HepG2 (cell line): Measurements from ENCODE around the gene DHX8. TPM values are rescaled to one million over a fixed set of nuclear protein-coding genes. Genes with fewer than 3 reads are reported as not detected.
A peak's percentile ranks its signal among the peaks of the same experiment; 100 is the strongest.

ENCODE experiments used
- FOXA3 ChIP-seq: IDR thresholded peaks from 2 replicates; pipeline ENCODE4 v1.6.1; 2016; ENCODE audit warnings: missing genetic modification reagents, missing compliant biosample characterization
- FOXO1 ChIP-seq: sonication (generic); formaldehyde crosslinking; IDR thresholded peaks from 2 replicates; pipeline ENCODE4 v1.4.0; 2020; ENCODE audit warnings: missing genetic modification reagents
- IRX3 ChIP-seq: sonication (generic); formaldehyde crosslinking; IDR thresholded peaks from 2 replicates; pipeline ENCODE4 v1.8.1; 2023; ENCODE audit warnings: mild to moderate bottlenecking, low read depth, missing genetic modification reagents, borderline replicate concordance
- MEF2D ChIP-seq: sonication (generic); formaldehyde crosslinking; IDR thresholded peaks from 2 replicates; pipeline ENCODE4 v1.5.1; 2020; ENCODE audit warnings: mild to moderate bottlenecking, missing genetic modification reagents
- RXRB ChIP-seq: IDR thresholded peaks from 2 replicates; pipeline ENCODE4 v1.6.1; 2016; ENCODE audit warnings: borderline replicate concordance, missing genetic modification reagents, missing compliant biosample characterization
- SCMH1 ChIP-seq: sonication (generic); formaldehyde crosslinking; IDR thresholded peaks from 2 replicates; pipeline ENCODE4 v1.9.0; 2021; ENCODE audit warnings: missing genetic modification reagents, mild to moderate bottlenecking, borderline replicate concordance
- TCF7 ChIP-seq: sonication (generic); IDR thresholded peaks from 2 replicates; pipeline ENCODE4 v1.6.1; 2016; ENCODE audit warnings: antibody characterized with exemption, low read depth
- ZNF124 ChIP-seq: sonication (generic); formaldehyde crosslinking; IDR thresholded peaks from 2 replicates; pipeline ENCODE4 v1.4.0; 2020; ENCODE audit warnings: missing genetic modification reagents
- ZNF230 ChIP-seq: sonication (generic); formaldehyde crosslinking; IDR thresholded peaks from 2 replicates; pipeline ENCODE4 v1.4.0; 2020; ENCODE audit warnings: mild to moderate bottlenecking, missing genetic modification reagents
- ZNF556 ChIP-seq: sonication (generic); formaldehyde crosslinking; IDR thresholded peaks from 2 replicates; pipeline ENCODE4 v1.4.0; 2020; ENCODE audit warnings: mild to moderate bottlenecking, missing genetic modification reagents, borderline replicate concordance
- ZSCAN21 ChIP-seq: sonication (generic); formaldehyde crosslinking; IDR thresholded peaks from 2 replicates; pipeline ENCODE4 v1.8.0; 2022; ENCODE audit warnings: mild to moderate bottlenecking, missing genetic modification reagents, moderate library complexity, borderline replicate concordance
- polyA plus RNA-seq, 8 experiments: library from polyadenylated mRNA; depleted of rRNA in 3 of 8; stranded (reverse) in 7 of 8; unstranded in 1 of 8; fragments of >200 nt; fragmentation: Illumina TruSeq in 4 of 8; extraction: Trizol in 4 of 8; gene quantifications; 2 replicates each; pipeline versions ENCODE4 v1.2.1 to v1.2.3, GENCODE V29; 2011 to 2016; ENCODE audit warnings: low read depth in 4 of 8, missing spikeins in 1 of 8, mixed read lengths in 1 of 8; ENCODE audit not compliant: insufficient read depth in 1 of 8
- total RNA-seq, 5 experiments: library from RNA; depleted of rRNA; stranded (reverse); fragments of >200 nt; fragmentation: Illumina TruSeq; extraction: Trizol; gene quantifications; 2 replicates each; pipeline ENCODE4 v1.2.3, GENCODE V29; 2016; ENCODE audit warnings: low read depth in 1 of 5
- TF ChIP-seq, protein P1 (sequence below): sonication (generic); formaldehyde crosslinking; IDR thresholded peaks from 2 replicates; pipeline ENCODE4 v1.4.0; 2020; ENCODE audit warnings: missing genetic modification reagents
- TF ChIP-seq, protein P2 (sequence below): sonication (generic); formaldehyde crosslinking; IDR thresholded peaks from 2 replicates; pipeline ENCODE4 v1.5.0; 2020; ENCODE audit warnings: missing genetic modification reagents
- TF ChIP-seq, protein P3 (sequence below): sonication (generic); formaldehyde crosslinking; IDR thresholded peaks from 2 replicates; pipeline ENCODE4 v1.5.1; 2020; ENCODE audit warnings: missing genetic modification reagents, mild to moderate bottlenecking, borderline replicate concordance
- TF ChIP-seq, protein P4 (sequence below): sonication (generic); formaldehyde crosslinking; IDR thresholded peaks from 2 replicates; pipeline ENCODE4 v1.8.1; 2023; ENCODE audit warnings: mild to moderate bottlenecking, moderate library complexity, missing genetic modification reagents
- TF ChIP-seq, protein P5 (sequence below): sonication (generic); formaldehyde crosslinking; IDR thresholded peaks from 2 replicates; pipeline ENCODE4 v1.9.0; 2021; ENCODE audit warnings: missing genetic modification reagents, borderline replicate concordance

DHX8 gene
- total and polyA plus RNA-seq, 2 of the 13 experiments (the other 11 are each of a cell fraction or from before 2014, with no cell fraction given): 24.8 to 48.9 TPM

DNA sequence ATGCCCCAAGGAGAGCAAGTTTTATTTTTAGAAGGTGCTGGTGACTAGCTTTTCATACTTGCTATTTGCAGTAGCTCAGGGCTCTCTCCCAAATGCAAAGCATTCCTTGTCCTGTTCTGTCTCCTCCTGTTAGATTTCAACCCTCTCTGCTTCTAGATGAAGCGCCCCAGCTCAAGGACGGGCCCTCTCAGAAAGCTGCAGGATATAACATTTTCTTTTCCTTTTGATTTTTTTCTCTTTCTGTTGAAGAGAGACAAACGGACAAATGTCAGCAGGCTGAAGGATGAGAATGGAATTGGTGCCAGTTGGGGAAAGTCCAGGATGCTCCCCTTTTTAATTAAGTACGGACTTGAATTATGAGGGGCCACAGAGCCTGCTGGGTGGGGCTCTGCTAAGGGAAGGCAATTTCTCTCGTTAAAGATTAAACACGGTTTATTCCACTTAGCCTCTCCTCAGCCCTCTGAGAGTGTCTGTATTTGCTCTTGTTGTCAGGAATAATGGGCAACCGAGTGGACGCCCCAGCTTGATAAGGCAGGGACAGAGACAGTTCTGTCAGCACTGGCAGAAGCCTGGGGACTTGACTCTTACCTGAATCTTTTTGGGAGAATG is 68.6 kb downstream of the DHX8 start (continued):
- TF ChIP-seq, protein P1, sequence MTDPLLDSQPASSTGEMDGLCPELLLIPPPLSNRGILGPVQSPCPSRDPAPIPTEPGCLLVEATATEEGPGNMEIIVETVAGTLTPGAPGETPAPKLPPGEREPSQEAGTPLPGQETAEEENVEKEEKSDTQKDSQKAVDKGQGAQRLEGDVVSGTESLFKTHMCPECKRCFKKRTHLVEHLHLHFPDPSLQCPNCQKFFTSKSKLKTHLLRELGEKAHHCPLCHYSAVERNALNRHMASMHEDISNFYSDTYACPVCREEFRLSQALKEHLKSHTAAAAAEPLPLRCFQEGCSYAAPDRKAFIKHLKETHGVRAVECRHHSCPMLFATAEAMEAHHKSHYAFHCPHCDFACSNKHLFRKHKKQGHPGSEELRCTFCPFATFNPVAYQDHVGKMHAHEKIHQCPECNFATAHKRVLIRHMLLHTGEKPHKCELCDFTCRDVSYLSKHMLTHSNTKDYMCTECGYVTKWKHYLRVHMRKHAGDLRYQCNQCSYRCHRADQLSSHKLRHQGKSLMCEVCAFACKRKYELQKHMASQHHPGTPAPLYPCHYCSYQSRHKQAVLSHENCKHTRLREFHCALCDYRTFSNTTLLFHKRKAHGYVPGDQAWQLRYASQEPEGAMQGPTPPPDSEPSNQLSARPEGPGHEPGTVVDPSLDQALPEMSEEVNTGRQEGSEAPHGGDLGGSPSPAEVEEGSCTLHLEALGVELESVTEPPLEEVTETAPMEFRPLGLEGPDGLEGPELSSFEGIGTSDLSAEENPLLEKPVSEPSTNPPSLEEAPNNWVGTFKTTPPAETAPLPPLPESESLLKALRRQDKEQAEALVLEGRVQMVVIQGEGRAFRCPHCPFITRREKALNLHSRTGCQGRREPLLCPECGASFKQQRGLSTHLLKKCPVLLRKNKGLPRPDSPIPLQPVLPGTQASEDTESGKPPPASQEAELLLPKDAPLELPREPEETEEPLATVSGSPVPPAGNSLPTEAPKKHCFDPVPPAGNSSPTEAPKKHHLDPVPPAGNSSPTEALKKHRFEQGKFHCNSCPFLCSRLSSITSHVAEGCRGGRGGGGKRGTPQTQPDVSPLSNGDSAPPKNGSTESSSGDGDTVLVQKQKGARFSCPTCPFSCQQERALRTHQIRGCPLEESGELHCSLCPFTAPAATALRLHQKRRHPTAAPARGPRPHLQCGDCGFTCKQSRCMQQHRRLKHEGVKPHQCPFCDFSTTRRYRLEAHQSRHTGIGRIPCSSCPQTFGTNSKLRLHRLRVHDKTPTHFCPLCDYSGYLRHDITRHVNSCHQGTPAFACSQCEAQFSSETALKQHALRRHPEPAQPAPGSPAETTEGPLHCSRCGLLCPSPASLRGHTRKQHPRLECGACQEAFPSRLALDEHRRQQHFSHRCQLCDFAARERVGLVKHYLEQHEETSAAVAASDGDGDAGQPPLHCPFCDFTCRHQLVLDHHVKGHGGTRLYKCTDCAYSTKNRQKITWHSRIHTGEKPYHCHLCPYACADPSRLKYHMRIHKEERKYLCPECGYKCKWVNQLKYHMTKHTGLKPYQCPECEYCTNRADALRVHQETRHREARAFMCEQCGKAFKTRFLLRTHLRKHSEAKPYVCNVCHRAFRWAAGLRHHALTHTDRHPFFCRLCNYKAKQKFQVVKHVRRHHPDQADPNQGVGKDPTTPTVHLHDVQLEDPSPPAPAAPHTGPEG (CRISPR knock-in tag): 0 out of 2 replicates have a peak, but pooled peaks have one; percentile 39
- TF ChIP-seq RXRB (peak; percentile 73), ZNF230 (0 out of 2 replicates have a peak, but pooled peaks have one; percentile 39), ZSCAN21 (CRISPR knock-in tag) (0 out of 2 replicates have a peak, but pooled peaks have one; percentile 36), FOXA3 (CRISPR knock-in tag) (peak; percentile 75), TCF7 (0 out of 2 replicates have a peak, but pooled peaks have one; percentile 9), SCMH1 (CRISPR knock-in tag) (no peak), FOXO1 (CRISPR knock-in tag) (peak; percentile 62; the same call in 1 of the 2 replicates), ZNF124 (CRISPR knock-in tag) (no peak), MEF2D (CRISPR knock-in tag) (peak; percentile 52; the same call in 1 of the 2 replicates), ZNF556 (peak; percentile 55; the same call in 1 of the 2 replicates), IRX3 (no peak)
- TF ChIP-seq, protein P2, sequence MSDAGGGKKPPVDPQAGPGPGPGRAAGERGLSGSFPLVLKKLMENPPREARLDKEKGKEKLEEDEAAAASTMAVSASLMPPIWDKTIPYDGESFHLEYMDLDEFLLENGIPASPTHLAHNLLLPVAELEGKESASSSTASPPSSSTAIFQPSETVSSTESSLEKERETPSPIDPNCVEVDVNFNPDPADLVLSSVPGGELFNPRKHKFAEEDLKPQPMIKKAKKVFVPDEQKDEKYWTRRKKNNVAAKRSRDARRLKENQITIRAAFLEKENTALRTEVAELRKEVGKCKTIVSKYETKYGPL (CRISPR knock-in tag): no peak
- TF ChIP-seq, protein P3, sequence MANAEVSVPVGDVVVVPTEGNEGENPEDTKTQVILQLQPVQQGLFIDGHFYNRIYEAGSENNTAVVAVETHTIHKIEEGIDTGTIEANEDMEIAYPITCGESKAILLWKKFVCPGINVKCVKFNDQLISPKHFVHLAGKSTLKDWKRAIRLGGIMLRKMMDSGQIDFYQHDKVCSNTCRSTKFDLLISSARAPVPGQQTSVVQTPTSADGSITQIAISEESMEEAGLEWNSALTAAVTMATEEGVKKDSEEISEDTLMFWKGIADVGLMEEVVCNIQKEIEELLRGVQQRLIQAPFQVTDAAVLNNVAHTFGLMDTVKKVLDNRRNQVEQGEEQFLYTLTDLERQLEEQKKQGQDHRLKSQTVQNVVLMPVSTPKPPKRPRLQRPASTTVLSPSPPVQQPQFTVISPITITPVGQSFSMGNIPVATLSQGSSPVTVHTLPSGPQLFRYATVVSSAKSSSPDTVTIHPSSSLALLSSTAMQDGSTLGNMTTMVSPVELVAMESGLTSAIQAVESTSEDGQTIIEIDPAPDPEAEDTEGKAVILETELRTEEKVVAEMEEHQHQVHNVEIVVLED (CRISPR knock-in tag): peak; percentile 12; the same call in 1 of the 2 replicates
- TF ChIP-seq, protein P4, sequence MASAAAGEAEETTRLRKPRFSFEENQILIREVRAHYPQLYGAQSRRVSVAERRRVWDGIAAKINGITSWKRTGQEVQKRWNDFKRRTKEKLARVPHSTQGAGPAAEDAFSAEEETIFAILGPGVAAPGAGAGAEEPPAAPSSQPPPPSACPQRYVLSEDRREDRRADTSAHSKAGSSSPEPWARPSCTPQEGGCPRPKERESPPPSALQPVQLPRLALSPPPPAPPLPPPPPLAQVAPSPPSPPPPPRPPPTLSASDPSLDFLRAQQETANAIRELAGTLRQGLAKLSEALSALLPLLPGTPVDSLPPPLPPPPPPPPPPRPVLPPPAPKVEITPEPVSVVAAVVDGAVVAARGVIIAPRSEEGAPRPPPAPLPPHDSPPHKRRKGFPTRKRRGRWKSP (CRISPR knock-in tag): 0 out of 2 replicates have a peak, but pooled peaks have one; percentile 39
- TF ChIP-seq, protein P5, sequence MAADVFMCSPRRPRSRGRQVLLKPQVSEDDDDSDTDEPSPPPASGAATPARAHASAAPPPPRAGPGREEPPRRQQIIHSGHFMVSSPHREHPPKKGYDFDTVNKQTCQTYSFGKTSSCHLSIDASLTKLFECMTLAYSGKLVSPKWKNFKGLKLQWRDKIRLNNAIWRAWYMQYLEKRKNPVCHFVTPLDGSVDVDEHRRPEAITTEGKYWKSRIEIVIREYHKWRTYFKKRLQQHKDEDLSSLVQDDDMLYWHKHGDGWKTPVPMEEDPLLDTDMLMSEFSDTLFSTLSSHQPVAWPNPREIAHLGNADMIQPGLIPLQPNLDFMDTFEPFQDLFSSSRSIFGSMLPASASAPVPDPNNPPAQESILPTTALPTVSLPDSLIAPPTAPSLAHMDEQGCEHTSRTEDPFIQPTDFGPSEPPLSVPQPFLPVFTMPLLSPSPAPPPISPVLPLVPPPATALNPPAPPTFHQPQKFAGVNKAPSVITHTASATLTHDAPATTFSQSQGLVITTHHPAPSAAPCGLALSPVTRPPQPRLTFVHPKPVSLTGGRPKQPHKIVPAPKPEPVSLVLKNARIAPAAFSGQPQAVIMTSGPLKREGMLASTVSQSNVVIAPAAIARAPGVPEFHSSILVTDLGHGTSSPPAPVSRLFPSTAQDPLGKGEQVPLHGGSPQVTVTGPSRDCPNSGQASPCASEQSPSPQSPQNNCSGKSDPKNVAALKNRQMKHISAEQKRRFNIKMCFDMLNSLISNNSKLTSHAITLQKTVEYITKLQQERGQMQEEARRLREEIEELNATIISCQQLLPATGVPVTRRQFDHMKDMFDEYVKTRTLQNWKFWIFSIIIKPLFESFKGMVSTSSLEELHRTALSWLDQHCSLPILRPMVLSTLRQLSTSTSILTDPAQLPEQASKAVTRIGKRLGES: 0 out of 2 replicates have a peak, but pooled peaks have one; percentile 39
